Activated gamma-delta T cell treated with anti-CD3 and anti-CD28 coated beads, Interleukin-2, amount 50 U/mL, for 16 hours (primary cell): ENCODE results near the gene PRKCA.
"Not testable (repeated sequence)": the region's sequence is repeated elsewhere in the genome, so short reads cannot be mapped to it uniquely, and the experiment has no call there.

Source experiments
- DNase-seq: peaks from one replicate; pipeline ENCODE4 v3.0.0-alpha.2; 2020; ENCODE audit warnings: low read depth

Gene PRKCA

DNA sequence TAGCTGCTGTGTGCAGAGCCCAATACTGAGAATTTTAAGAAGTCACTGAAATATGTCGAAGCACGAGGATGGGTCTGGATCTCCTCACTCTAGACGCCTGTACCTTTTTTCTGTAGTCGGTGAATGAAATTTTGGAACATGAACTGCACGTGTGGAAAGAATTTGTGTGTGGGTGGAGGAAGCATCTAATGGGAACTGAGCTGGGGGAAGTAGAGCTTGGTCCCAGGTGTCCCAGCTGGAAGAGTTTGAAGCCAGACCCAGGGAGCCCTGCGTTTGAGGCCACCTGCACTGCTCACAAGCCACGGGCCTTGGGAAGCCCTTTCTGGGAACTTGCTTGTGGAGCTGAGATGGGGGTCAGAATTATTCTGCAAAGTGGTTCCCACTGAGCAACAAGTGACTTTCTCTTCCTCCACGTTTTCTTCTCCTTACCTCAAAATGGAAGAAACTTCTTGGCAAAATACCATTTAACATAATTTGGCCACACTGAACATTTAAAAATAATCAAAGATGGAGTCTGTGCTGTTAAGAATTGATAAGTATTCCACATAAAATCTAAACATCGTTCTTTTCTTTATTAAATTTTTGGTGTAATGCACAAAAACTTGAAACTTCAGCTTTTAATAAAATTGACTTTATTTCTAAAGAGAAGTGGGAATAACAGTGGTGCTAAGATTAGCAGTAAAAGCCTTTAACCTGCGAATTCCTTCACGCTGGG is 163.8 kb downstream of the PRKCA start:
- no peak for DNase-seq

DNA sequence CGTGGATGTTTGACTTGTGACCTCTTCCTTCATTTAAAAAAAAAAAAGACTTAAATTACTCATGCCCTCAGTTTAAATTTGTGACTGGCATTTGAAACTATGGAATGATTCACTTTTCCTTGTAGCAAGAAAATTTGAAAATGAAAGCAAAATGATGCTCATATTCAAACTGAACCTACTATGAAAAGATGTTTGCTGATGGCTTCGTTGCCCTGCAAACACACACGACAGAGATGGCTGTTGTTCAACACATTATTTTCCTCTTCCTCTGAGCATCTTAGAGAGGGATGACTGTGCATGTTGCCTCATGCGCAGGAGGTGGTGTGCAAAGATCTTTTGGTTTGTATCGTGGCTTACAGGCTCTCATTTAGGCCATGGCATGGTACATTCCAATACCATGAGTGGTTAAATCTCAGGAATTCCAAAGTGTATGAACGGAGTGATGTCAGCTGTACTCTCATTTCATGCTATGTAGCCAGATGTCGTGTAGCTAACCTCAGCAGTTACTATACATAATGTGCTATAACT is 164.5 kb downstream of the PRKCA start:
- no peak for DNase-seq

DNA sequence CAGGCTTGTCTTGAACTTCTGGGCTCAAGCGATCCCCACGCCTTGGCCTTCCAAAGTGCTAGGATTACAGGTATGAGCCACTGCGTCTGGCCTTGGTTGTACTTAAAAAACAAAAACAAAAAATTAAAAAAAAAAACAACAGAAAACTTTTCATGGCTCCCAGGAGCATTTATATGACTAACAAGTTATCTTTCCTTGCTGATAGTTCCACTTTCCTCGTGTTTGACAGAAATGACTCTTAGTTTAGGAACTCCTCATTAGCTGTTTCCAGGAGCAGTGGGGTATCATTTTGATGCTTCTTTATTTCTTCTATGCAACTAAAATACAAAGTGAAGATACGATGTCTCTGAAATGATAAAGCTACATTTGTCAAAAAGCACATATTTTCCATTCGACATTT is 165.4 kb downstream of the PRKCA start:
- DNase-seq, result no peak

DNA sequence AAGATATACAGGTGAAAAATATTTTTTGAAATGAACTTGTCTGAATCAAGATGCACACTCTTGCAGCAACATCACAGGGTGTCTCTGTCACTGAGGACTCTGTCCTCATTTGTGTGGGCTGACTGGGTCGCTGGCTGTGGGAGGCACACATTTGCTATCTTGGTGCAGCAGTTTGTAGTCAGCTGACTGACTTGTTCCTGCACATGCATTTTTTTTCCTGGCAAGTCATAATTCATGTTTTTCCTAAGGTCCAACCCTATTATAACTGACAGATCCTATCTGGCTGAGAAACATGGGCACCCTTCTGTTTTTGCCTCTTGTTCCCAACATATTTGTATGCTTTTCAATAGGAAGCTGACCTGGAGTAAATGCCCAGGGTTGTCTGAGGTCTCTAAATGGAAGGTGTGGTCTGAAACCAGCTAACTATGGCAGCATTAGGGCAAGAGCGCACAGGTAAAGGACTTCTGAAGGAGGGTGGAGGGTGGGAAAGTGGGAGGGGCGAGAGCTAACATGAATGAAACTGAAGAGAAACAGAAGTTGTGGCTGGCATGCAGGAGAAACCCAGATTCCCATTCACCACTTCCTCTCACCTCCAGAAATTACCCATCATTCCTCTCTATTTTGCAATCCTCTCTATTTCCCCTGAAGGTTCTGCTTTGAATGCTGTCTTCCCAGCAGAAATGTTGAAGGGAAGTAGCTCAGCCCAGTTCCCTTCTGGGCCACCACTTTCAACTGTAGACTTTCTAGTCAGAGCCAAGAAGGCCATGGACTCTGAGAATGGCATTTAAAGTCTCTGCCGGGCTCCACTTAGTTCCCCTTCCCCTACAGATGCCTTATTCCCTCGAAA is 166.1 kb downstream of the PRKCA start:
- DNase-seq, result no peak

DNA sequence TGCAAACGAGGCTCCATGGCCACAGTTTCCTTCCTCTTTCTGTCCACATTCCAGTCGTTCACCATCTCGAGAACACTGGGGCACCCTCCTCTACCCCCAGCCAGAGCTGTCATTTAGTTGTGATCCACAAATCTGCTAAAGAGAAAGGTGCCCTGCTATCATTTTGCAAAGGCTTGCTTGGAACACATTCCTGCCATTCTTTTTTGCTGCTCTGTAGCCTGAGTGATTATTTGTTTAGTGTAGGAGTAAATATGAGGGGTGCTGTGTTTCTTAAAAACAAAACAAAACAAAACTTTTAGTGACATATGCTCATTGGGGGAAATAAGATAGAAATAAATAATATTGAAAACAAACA is 166.7 kb downstream of the PRKCA start:
- no peak for DNase-seq

DNA sequence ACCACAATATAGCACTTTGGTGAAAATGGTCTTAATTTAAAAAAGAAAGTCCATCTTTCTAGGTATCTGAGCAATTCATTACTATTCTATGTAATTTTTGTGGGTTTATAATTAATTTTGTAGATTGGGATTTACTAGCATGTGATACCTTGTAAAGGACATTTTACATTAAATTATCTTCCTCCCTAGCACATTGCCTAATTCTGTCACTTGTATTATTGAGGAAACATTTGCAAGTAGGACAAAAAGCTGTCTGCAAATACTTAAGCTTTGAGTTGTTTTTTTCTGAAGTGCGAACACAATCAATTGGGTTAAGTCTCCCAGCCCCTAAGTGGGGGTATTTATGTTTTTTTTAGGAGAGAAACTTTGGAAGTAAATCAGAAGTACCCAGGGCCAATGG is 167.0 kb downstream of the PRKCA start:
- DNase-seq, result no peak

DNA sequence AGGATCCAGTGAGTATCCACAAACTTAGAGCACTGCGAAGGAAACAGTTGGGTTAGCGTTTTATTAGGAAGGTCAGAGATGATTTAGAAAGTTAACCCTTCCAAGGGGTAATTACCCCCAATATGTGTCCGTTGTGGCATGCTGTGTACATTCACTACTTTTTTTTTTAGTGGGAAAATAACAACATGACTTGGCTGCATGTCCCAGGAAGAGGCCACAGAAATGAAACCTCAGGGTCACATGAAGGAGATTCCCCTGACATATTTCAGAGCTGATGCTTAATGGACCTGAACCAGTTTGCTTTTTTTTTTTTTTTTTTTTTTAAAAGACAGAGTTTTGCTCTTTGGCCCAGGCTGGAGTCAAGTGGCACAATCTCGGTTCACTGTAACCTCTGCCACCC is 167.5 kb downstream of the PRKCA start:
- no peak for DNase-seq

DNA sequence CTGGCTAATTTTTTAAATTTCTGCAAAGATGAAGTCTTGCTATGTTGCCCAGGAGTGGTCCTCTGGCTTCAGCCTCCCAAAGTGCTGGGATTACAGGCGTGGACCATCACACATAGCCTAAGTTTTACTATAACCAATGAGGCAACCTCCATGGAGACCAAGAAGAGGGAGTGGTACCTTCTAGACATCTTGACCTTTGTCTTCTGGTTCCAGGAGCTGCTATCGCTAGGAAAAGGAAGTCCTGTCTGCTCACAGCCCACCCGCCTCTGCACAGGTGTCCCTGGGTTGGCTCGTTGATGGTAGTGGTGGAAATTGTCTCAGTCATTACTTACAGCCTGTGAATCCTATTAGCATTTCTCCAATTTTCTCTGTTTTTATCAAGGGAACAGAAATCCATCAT is 169.7 kb downstream of the PRKCA start:
- no peak for DNase-seq

DNA sequence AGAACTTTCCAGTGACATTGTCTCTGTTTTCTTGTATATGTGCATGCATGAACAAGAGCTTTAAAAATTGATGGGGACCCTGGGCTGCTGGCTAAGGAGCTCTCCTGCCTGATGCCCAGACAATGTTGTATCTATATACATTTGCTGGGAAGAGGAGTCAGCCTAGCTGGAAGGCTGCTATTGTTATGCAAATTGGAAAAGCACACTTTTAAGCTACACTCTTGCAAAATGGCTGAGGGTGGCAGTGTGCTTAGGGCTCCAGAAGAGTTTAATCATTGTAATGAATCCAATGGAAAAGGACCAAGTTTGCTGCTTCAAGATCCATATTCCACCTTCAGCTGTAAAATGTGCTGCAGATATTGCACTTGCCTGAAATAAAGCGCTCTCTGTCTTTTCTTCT is 171.8 kb downstream of the PRKCA start:
- no peak for DNase-seq

DNA sequence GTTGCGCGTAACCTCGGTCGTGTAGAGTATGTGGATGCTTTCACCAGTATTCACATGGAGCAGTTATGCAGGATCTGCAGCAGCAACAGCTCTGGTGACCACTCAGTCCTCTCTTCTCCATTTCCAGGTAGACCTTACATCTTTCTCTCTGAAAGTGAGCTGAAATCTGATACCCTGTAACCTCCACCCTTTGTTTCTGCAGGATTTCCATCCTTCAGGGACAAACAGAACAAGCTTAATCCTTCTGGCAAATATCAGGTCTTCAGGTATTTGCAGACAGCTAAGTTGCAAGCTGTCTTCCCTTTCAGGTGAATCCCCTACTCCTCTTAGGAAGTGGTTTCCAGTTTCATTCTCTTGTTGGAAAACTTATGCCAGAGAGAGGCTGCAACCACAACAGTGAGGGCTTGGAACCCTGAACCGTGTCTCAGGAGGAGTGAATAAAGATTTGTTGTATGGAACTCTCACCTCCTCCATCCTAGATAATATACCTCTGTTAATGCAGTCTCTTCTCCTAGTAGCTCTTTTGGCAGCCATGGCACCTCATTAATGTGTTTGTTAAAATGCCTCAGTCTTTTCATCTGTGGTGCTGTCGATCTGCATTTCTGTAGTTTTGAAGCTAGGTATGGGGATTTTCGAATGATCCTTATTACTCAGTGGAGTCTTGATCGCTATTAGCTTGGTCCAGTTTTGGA is 172.5 kb downstream of the PRKCA start:
- DNase-seq, result no peak

DNA sequence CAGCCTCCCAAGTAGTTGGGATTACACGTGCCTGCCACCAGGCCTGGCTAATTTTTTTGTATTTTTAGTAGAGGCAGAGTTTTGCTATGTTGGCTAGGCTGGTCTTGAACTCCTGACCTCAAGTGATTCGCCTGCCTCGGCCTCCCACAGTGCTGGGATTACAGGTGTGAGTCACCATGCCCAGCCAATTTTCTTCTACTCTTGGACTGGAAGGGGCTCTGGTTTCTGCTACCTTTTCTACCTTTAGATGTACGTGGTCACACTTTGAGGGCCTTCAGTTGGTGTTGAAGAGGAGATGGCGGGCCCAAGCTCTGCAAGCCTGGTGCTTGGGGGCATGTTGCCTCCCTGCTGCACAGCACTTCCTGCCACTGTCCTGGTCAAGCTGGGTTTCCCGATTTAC is 173.6 kb downstream of the PRKCA start:
- no peak for DNase-seq

DNA sequence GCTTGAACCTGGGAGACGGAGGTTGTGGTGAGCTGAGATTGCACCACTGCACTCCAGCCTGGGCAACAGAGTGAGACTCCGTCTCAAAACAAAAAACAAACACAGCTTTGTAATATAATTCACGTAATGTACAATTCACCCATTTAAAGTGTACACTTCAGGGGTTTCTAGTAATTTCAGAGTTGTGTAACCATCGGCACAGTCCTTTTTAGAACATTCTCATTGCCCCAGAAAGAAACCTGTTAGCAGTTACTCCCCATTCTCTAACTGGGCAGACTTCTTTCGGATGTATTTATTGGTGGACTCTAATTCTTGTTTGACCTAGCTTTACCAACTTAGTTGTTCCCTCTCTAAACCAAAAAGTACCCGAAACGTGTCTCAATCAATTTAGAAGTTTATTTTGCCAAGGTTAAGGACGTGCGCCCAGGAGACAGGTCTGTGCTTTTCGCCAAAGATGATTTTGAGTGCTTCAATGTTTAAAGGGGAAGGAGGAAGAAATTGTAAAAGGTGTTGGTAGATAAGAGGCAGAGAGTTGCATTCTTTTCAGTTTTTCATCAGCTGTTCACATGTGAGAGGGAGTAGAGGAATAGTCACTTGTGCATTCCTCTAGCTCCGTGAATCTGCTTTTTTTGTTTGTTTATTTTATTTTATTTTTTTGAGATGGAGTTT is 175.3 kb downstream of the PRKCA start:
- no peak for DNase-seq

DNA sequence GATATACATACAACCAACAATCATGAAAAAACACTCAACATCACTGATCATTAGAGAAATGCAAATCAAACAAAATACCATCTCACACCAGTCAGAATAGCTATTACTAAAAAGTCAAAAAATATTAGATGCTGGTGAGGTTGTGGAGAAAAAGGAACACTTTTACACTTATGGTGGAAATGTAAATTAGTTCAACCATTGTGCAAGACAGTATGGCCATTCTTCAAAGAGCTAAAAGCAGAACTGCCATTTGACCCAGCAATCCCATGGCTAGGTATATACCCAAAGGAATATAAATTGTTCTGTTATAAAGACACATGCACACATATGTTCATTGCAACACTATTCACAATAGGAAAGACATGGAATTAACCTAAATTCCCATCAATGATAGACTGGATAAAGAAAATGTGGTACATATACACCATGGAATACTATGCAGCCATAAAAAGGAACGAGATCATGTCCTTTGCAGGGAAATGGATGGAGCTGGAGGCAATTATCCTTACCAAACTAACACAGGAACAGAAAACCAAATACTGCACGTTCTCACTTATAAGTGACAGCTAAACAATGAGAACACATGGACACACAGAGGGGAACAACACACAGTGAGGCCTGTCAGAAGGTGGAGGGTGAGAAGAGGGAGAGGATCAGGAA is 176.9 kb downstream of the PRKCA start:
- DNase-seq, result not testable (repeated sequence)

DNA sequence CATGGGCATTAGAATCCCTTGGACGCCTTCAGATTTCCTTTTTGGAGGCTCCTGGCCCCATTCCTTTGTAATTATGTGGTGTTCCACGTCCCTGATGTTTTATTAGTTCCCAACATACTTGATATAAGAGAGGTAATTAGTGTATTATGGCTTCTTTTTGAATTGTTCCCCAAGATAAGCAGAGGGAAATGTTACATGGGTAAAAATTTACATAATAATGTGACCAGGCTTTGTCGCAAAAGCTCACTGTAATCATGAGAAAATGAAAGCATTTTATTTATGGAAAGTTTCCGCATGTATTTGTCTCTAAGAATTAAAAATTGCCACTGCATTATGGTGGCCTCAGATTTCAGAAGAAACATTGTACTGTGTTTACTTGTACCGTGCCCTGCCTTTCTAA is 177.8 kb downstream of the PRKCA start:
- DNase-seq, result no peak

DNA sequence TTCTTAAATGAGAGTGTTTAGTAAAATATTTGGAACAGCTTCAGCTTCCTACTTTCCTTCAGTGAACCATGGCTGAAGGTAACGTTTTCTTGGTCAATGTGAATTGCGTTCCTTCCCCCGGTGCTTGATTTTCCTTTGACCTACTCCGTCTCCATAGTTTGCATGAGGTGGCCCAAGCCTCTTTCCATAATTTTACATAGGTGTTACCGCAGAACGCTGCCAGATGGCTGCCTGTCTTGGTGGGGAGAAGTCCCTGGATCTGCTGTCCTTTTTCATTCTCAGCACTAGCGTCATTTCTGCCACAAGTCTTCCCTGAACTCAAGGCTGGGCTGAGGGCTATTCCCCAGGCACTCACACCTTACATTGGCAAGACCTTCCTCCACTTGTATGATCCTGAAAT is 178.4 kb downstream of the PRKCA start:
- no peak for DNase-seq

DNA sequence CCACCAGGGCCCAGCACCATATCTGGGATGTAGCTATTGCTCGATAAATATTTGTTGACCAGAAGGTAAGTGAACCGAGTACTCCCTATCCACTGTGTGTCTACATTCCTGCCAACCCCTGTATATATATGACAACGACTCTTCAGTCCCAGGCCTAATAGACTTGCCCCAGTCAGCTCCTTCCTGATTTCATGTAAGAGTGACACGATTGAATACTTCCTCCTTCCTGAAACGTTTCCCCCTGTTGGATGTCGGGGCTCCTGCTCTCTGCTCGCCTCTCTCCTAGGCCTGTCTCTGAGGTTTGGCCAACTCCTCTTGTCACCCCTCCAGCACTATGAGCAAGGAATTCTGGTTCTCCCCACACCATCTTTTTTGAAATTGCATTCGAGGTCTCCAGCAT is 178.9 kb downstream of the PRKCA start:
- DNase-seq, result no peak

DNA sequence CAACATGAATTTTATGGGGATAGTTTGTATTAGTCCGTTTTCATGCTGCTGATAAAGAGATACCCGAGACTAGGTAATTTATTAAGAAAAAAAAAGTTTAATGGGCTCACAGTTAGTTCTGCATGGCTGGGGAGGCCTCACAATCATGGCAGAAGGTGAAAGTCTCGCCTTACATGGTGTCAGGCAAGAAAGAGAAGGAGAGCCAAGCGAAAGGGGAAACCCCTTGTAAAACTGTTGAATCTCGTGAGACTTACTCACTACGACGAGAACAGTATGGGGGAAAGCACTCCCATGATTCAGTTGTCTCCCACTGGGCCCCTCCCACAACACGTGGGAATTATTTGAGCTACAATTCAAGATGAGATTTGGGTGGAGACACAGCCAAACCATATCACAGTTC is 181.5 kb downstream of the PRKCA start:
- no peak for DNase-seq

DNA sequence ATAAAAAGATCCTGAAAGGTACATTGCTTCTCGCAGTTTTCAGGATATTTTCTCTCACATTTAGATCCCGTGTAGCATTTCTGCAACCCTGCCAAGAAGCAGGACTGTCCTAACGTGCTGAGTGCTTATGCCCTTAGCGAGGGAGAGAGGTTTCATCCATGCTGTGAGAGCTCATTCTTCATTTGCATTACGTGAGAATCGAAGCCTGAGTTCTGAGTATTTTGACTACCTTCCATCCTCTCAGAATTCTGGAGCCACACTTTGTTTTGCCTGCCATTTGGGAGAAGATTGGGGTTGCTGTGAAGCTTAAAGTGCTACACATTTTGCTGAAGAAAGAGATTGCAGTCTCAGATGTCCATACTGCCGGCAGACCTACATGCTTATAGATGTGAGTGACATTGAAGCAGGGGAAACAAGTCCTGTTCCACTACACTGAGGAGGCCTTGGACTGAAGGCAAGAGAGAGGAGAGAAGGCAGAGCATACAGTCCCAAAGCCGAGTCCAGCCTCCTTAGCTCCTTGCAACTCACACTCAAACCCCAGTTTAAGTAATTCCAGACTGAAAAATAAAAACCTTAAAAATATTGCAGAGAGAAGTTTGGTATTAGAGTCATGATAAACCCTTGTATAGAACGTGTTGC is 183.0 kb downstream of the PRKCA start:
- DNase-seq, result no peak

DNA sequence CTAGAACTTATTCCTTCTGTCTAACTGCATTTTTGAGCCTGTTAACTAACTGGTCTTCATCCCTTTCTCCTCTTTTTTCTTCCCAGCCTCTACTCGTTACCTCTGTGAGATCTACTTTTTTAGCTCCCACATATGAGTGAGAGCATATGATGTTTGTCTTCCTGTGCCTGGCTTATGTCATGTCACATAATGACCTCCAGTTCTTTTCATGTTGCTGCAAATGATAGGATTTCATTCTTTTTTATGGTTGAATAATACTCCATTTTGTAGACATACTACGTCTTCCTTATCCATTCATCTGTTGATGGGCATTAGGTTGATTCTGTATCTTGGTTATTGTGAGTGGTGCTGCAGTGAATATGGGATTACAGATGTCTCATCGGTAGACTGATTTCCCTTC is 184.7 kb downstream of the PRKCA start:
- no peak for DNase-seq

DNA sequence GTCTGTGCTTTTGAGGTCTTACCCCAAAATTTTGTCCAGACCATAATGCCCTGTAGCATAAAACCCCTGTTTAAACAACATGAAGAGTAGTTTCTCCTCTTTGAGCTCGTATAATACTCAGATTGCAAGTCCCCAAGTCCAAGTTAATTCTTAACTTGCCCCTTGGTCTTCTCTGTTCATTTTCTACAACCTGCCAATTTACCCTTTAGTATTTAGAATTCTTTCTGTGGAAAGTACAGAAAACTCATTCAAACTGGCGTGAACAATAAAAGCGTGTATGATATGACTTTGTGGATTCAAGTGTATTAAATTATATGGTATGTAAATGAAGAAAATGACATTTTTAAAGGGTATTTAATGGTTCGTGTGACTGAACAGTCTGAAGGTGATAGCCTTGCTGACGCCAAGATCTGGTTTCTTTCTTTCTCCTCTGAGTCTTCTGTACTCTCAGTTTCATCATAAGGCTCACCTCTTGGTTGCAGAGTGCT is 185.6 kb downstream of the PRKCA start:
- no peak for DNase-seq

DNA sequence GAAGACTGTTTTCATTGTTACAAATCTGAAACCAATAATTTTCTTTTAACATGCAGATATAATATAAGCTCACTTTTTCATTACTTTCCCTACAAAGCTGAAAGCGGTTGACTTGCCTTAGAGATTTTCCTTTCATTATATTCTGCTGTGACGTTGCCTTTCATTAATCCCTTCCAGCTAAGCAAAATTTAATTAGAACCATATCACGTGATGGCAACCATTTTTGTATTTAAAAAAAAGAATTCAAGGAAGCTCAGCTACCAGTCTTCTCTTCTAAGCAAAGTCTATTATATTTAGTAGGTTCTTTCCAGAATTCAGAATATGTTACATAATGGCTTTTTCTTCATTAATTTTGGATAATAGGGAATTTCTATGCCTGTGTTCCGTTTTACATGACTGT is 186.5 kb downstream of the PRKCA start:
- DNase-seq, result no peak
